ENCODE measurements around the gene OR10V1. TPM values are rescaled to one million over a fixed set of nuclear protein-coding genes. Genes with fewer than 3 reads are reported as not detected.
"Not testable (repeated sequence)": the region's sequence is repeated elsewhere in the genome, so short reads cannot be mapped to it uniquely, and the experiment has no call there.

The OR10V1 gene
- total RNA-seq, 2 donors from 2014 or later = not detected

- H3K9me3 ChIP-seq = no peaks in the 10 kb centered on the region
- H3K27me3 ChIP-seq (replicated peaks; ENCODE audit: insufficient read depth) = no peaks in the 10 kb centered on the region
- no peaks in the 10 kb centered on the region for H3K4me1 ChIP-seq (ENCODE audit: control insufficient read depth in 1 of 2, low read depth in 2 of 2)
- DNase-seq (ENCODE audit: low spot score) (no peak), ATAC-seq (ENCODE audit: insufficient number of reproducible peaks, low FRiP score, low read depth) (no peak)
- no peaks in the 10 kb centered on the region for H3K36me3 ChIP-seq
- H3K4me3 ChIP-seq = no peak overlapping the region
- no peak overlapping the region for H3K27ac ChIP-seq
- TF ChIP-seq CTCF (IDR thresholded peaks at IDR 0.05) = no peak
These were observed 3.4 kb downstream of the OR10V1 start for GRCh38 chr11:59710136-59710847.

GRCh38 chr11:59708537-59708936, 5.1 kb downstream of the OR10V1 start:
- H3K9me3 ChIP-seq = no peaks in the 10 kb centered on the region
- H3K27ac ChIP-seq = no peak overlapping the region
- no peaks in the 10 kb centered on the region for H3K36me3 ChIP-seq
- no peaks in the 10 kb centered on the region for H3K27me3 ChIP-seq (replicated peaks; ENCODE audit: insufficient read depth)
- ATAC-seq (ENCODE audit: insufficient number of reproducible peaks, low FRiP score, low read depth) (no peak), DNase-seq (ENCODE audit: low spot score) (no peak)
- TF ChIP-seq CTCF (IDR thresholded peaks at IDR 0.05) = no peak
- H3K4me3 ChIP-seq = no peak overlapping the region
- no peaks in the 10 kb centered on the region for H3K4me1 ChIP-seq (ENCODE audit: control insufficient read depth in 1 of 2, low read depth in 2 of 2)

DNA sequence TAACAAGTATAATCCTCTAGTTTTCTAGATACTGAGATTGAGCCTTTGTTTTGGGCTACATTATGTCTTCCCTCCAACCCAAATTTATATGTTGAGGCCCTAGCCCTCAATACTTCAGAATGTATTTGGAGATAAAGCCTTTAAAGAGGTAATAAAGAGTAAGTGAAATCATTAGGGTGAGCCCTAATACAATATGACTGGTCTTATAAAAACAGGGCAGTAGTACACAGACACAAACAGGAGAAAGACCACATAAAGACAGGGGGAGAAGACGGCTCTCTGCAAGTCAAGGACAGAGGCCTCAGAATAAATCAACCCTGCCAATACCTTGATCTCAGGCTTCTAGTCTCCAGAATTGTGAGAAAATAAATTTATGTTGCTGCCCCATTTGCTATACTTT, 6.3 kb downstream of the OR10V1 start:
- Histone ChIP-seq H3K4me3 (no peak overlapping the region), H3K4me1 (ENCODE audit: control insufficient read depth in 1 of 2, low read depth in 2 of 2) (no peaks in the 10 kb centered on the region), H3K36me3 (no peaks in the 10 kb centered on the region), H3K27me3 (replicated peaks; ENCODE audit: insufficient read depth) (no peaks in the 10 kb centered on the region), H3K9me3 (no peaks in the 10 kb centered on the region), H3K27ac (no peak overlapping the region)
- DNase-seq (ENCODE audit: low spot score) (no peak), ATAC-seq (ENCODE audit: insufficient number of reproducible peaks, low FRiP score, low read depth) (no peak)
- TF ChIP-seq CTCF (IDR thresholded peaks at IDR 0.05) = no peak

GRCh38 chr11:59706518-59707285, 6.9 kb downstream of the OR10V1 start:
- Histone ChIP-seq H3K9me3 (no peaks in the 10 kb centered on the region), H3K27ac (no peak overlapping the region), H3K4me3 (no peak overlapping the region), H3K27me3 (replicated peaks; ENCODE audit: insufficient read depth) (no peaks in the 10 kb centered on the region), H3K4me1 (ENCODE audit: control insufficient read depth in 1 of 2, low read depth in 2 of 2) (no peaks in the 10 kb centered on the region), H3K36me3 (no peaks in the 10 kb centered on the region)
- no peak for ATAC-seq (ENCODE audit: insufficient number of reproducible peaks, low FRiP score, low read depth)
- TF ChIP-seq CTCF (IDR thresholded peaks at IDR 0.05) = no peak
- no peak for DNase-seq (ENCODE audit: low spot score)

DNA sequence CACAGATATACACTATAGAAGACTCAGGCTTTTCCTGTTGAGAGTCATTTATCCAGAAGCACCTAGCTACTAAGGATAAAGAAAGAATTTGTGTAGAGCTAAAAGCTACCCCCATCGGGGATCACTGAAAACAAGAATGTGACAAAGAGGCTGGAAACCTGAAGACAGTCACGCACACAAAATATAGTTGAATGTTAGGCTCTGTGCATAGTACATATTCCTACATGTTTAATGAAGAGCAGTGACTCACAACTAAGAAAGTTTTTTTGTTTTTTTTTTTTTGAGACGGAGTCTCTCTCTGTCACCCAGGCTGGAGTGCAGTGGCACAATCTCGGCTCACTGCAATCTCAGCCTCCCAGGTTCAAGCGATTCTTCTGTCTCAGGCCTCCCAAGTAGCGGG, 8.4 kb downstream of the OR10V1 start:
- no peaks in the 10 kb centered on the region for H3K27me3 ChIP-seq (replicated peaks; ENCODE audit: insufficient read depth)
- H3K27ac ChIP-seq = no peak overlapping the region
- no peaks in the 10 kb centered on the region for H3K9me3 ChIP-seq
- ATAC-seq (ENCODE audit: insufficient number of reproducible peaks, low FRiP score, low read depth) = no peak
- H3K4me1 ChIP-seq (ENCODE audit: control insufficient read depth in 1 of 2, low read depth in 2 of 2) = no peaks in the 10 kb centered on the region
- DNase-seq (ENCODE audit: low spot score) = no peak
- TF ChIP-seq CTCF (IDR thresholded peaks at IDR 0.05) = no peak
- H3K4me3 ChIP-seq = no peak overlapping the region
- no peaks in the 10 kb centered on the region for H3K36me3 ChIP-seq

- ATAC-seq (ENCODE audit: insufficient number of reproducible peaks, low FRiP score, low read depth); H3K27ac ChIP-seq; H3K27me3 ChIP-seq (replicated peaks; ENCODE audit: insufficient read depth); H3K9me3 ChIP-seq; H3K4me3 ChIP-seq; H3K36me3 ChIP-seq; DNase-seq (ENCODE audit: low spot score); H3K4me1 ChIP-seq (ENCODE audit: control insufficient read depth in 1 of 2, low read depth in 2 of 2): not testable (repeated sequence)
These were observed 10.1 kb downstream of the OR10V1 start for GRCh38 chr11:59703515-59703914.

DNA sequence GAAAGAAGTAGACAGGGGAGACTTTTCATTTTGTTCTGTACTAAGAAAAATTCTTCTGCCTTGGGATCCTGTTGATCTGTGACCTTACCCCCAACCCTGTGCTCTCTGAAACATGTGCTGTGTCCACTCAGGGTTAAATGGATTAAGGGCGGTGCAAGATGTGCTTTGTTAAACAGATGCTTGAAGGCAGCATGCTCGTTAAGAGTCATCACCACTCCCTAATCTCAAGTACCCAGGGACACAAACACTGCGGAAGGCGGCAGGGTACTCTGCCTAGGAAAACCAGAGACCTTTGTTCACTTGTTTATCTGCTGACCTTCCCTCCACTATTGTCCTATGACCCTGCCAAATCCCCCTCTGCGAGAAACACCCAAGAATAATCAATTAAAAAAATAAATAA, 13.5 kb downstream of the OR10V1 start:
- not testable (repeated sequence) for DNase-seq (ENCODE audit: low spot score); H3K36me3 ChIP-seq; H3K9me3 ChIP-seq; H3K4me3 ChIP-seq; H3K27ac ChIP-seq; H3K27me3 ChIP-seq (replicated peaks; ENCODE audit: insufficient read depth); ATAC-seq (ENCODE audit: insufficient number of reproducible peaks, low FRiP score, low read depth); H3K4me1 ChIP-seq (ENCODE audit: control insufficient read depth in 1 of 2, low read depth in 2 of 2)
